ENCODE results near the gene ADCY10. TPM values are rescaled to one million over a fixed set of nuclear protein-coding genes. Genes with fewer than 3 reads are reported as not detected.

ADCY10 gene
- polyA plus RNA-seq, 1 donor, result 0.25 TPM

GRCh38 chr1:167829868-167830267, 84.1 kb downstream of the ADCY10 start:
- H3K4me3 ChIP-seq (ENCODE audit: low read length), result no peak overlapping the region
- H3K27ac ChIP-seq (ENCODE audit: low read length), result no peak overlapping the region
- no peaks in the 10 kb centered on the region for H3K9me3 ChIP-seq (ENCODE audit: control insufficient read depth, low read depth, low read length)
- no peaks in the 10 kb centered on the region for H3K27me3 ChIP-seq (ENCODE audit: control insufficient read depth, insufficient read depth, low read length)
- WGBS (ENCODE audit: insufficient coverage, low lambda C conversion rate), result 80% methylated on average over 1 of the region's 2 CpGs
- H3K36me3 ChIP-seq (ENCODE audit: control insufficient read depth, insufficient read depth, low read length), result no peaks in the 10 kb centered on the region
- no peak for DNase-seq
- H3K4me1 ChIP-seq (ENCODE audit: control insufficient read depth, insufficient read depth, low read length), result no peaks in the 10 kb centered on the region

- Histone ChIP-seq H3K27me3 (ENCODE audit: control insufficient read depth, insufficient read depth, low read length) (no peaks in the 10 kb centered on the region), H3K4me1 (ENCODE audit: control insufficient read depth, insufficient read depth, low read length) (no peaks in the 10 kb centered on the region), H3K4me3 (ENCODE audit: low read length) (no peak overlapping the region), H3K9me3 (ENCODE audit: control insufficient read depth, low read depth, low read length) (no peaks in the 10 kb centered on the region), H3K27ac (ENCODE audit: low read length) (no peak overlapping the region), H3K36me3 (ENCODE audit: control insufficient read depth, insufficient read depth, low read length) (no peaks in the 10 kb centered on the region)
- no CpG with 5 or more reads among the region's 4 CpGs for WGBS (ENCODE audit: insufficient coverage, low lambda C conversion rate)
- DNase-seq, result no peak
Measured at GRCh38 chr1:167826127-167826526, 87.8 kb downstream of the ADCY10 start.

- Histone ChIP-seq H3K4me3 (ENCODE audit: low read length) (no peak overlapping the region), H3K27ac (ENCODE audit: low read length) (no peak overlapping the region), H3K4me1 (ENCODE audit: control insufficient read depth, insufficient read depth, low read length) (no peaks in the 10 kb centered on the region), H3K36me3 (ENCODE audit: control insufficient read depth, insufficient read depth, low read length) (no peaks in the 10 kb centered on the region), H3K9me3 (ENCODE audit: control insufficient read depth, low read depth, low read length) (no peaks in the 10 kb centered on the region), H3K27me3 (ENCODE audit: control insufficient read depth, insufficient read depth, low read length) (no peaks in the 10 kb centered on the region)
- no peak for DNase-seq
- WGBS (ENCODE audit: insufficient coverage, low lambda C conversion rate), result 60% methylated on average over 1 of the region's 4 CpGs
Measured at GRCh38 chr1:167825419-167826079, 88.4 kb downstream of the ADCY10 start.

- DNase-seq, result no peak
- WGBS (ENCODE audit: insufficient coverage, low lambda C conversion rate), result no CpG with 5 or more reads among the region's 9 CpGs
- no peak overlapping the region for H3K27ac ChIP-seq (ENCODE audit: low read length)
- no peaks in the 10 kb centered on the region for H3K36me3 ChIP-seq (ENCODE audit: control insufficient read depth, insufficient read depth, low read length)
- no peaks in the 10 kb centered on the region for H3K4me1 ChIP-seq (ENCODE audit: control insufficient read depth, insufficient read depth, low read length)
- H3K4me3 ChIP-seq (ENCODE audit: low read length), result no peak overlapping the region
- no peaks in the 10 kb centered on the region for H3K27me3 ChIP-seq (ENCODE audit: control insufficient read depth, insufficient read depth, low read length)
- no peaks in the 10 kb centered on the region for H3K9me3 ChIP-seq (ENCODE audit: control insufficient read depth, low read depth, low read length)
Measured at GRCh38 chr1:167824163-167824794, 89.7 kb downstream of the ADCY10 start.

- no CpG with 5 or more reads among the region's 4 CpGs for WGBS (ENCODE audit: insufficient coverage, low lambda C conversion rate)
- peaks cover 3% of the 10 kb centered on the region for H3K4me1 ChIP-seq (ENCODE audit: control insufficient read depth, insufficient read depth, low read length)
- DNase-seq, result no peak
- no peaks in the 10 kb centered on the region for H3K9me3 ChIP-seq (ENCODE audit: control insufficient read depth, low read depth, low read length)
- no peaks in the 10 kb centered on the region for H3K36me3 ChIP-seq (ENCODE audit: control insufficient read depth, insufficient read depth, low read length)
- no peak overlapping the region for H3K27ac ChIP-seq (ENCODE audit: low read length)
- no peak overlapping the region for H3K4me3 ChIP-seq (ENCODE audit: low read length)
- H3K27me3 ChIP-seq (ENCODE audit: control insufficient read depth, insufficient read depth, low read length), result no peaks in the 10 kb centered on the region
Measured at GRCh38 chr1:167821969-167822685, 91.8 kb downstream of the ADCY10 start.

- H3K36me3 ChIP-seq (ENCODE audit: control insufficient read depth, insufficient read depth, low read length), result no peaks in the 10 kb centered on the region
- DNase-seq, result no peak
- no peak overlapping the region for H3K27ac ChIP-seq (ENCODE audit: low read length)
- no peaks in the 10 kb centered on the region for H3K27me3 ChIP-seq (ENCODE audit: control insufficient read depth, insufficient read depth, low read length)
- no peak overlapping the region for H3K4me3 ChIP-seq (ENCODE audit: low read length)
- peaks cover 4% of the 10 kb centered on the region for H3K4me1 ChIP-seq (ENCODE audit: control insufficient read depth, insufficient read depth, low read length)
- no peaks in the 10 kb centered on the region for H3K9me3 ChIP-seq (ENCODE audit: control insufficient read depth, low read depth, low read length)
- WGBS (ENCODE audit: insufficient coverage, low lambda C conversion rate), result no CpG with 5 or more reads among the region's 6 CpGs
Measured at GRCh38 chr1:167821356-167821685, 92.6 kb downstream of the ADCY10 start.

- Histone ChIP-seq H3K36me3 (ENCODE audit: control insufficient read depth, insufficient read depth, low read length) (no peaks in the 10 kb centered on the region), H3K9me3 (ENCODE audit: control insufficient read depth, low read depth, low read length) (peaks cover 4% of the 10 kb centered on the region), H3K27me3 (ENCODE audit: control insufficient read depth, insufficient read depth, low read length) (no peaks in the 10 kb centered on the region), H3K27ac (ENCODE audit: low read length) (no peak overlapping the region), H3K4me1 (ENCODE audit: control insufficient read depth, insufficient read depth, low read length) (peaks cover 4% of the 10 kb centered on the region), H3K4me3 (ENCODE audit: low read length) (no peak overlapping the region)
- 100% methylated on average over 1 of the region's 12 CpGs for WGBS (ENCODE audit: insufficient coverage, low lambda C conversion rate)
- no peak for DNase-seq
Measured at GRCh38 chr1:167820684-167821355, 93.1 kb downstream of the ADCY10 start.

GRCh38 chr1:167819849-167820683, 93.9 kb downstream of the ADCY10 start:
- Histone ChIP-seq H3K4me3 (ENCODE audit: low read length) (peak overlapping the region; percentile 33), H3K4me1 (ENCODE audit: control insufficient read depth, insufficient read depth, low read length) (peaks cover 4% of the 10 kb centered on the region), H3K9me3 (ENCODE audit: control insufficient read depth, low read depth, low read length) (peaks cover 7% of the 10 kb centered on the region), H3K27me3 (ENCODE audit: control insufficient read depth, insufficient read depth, low read length) (no peaks in the 10 kb centered on the region), H3K36me3 (ENCODE audit: control insufficient read depth, insufficient read depth, low read length) (no peaks in the 10 kb centered on the region), H3K27ac (ENCODE audit: low read length) (no peak overlapping the region)
- no CpG with 5 or more reads among the region's 35 CpGs for WGBS (ENCODE audit: insufficient coverage, low lambda C conversion rate)
- DNase-seq, result peak; percentile 9 to 45

- Histone ChIP-seq H3K36me3 (ENCODE audit: control insufficient read depth, insufficient read depth, low read length) (no peaks in the 10 kb centered on the region), H3K4me1 (ENCODE audit: control insufficient read depth, insufficient read depth, low read length) (peaks cover 4% of the 10 kb centered on the region), H3K4me3 (ENCODE audit: low read length) (no peak overlapping the region), H3K27ac (ENCODE audit: low read length) (no peak overlapping the region), H3K9me3 (ENCODE audit: control insufficient read depth, low read depth, low read length) (peaks cover 10% of the 10 kb centered on the region), H3K27me3 (ENCODE audit: control insufficient read depth, insufficient read depth, low read length) (no peaks in the 10 kb centered on the region)
- DNase-seq, result no peak
- 100% methylated on average over 1 of the region's 1 CpG for WGBS (ENCODE audit: insufficient coverage, low lambda C conversion rate)
Measured at GRCh38 chr1:167815650-167816049, 98.3 kb downstream of the ADCY10 start.

GRCh38 chr1:167812972-167813371, 101.0 kb downstream of the ADCY10 start:
- Histone ChIP-seq H3K4me1 (ENCODE audit: control insufficient read depth, insufficient read depth, low read length) (peaks cover 4% of the 10 kb centered on the region), H3K4me3 (ENCODE audit: low read length) (no peak overlapping the region), H3K27me3 (ENCODE audit: control insufficient read depth, insufficient read depth, low read length) (no peaks in the 10 kb centered on the region), H3K36me3 (ENCODE audit: control insufficient read depth, insufficient read depth, low read length) (no peaks in the 10 kb centered on the region), H3K9me3 (ENCODE audit: control insufficient read depth, low read depth, low read length) (peaks cover 10% of the 10 kb centered on the region), H3K27ac (ENCODE audit: low read length) (no peak overlapping the region)
- DNase-seq, result no peak
